B cell (primary cell): ENCODE measurements around the gene STPG4. TPM values are rescaled to one million over a fixed set of nuclear protein-coding genes. Genes with fewer than 3 reads are reported as not detected.
A peak's percentile ranks its signal among the peaks of the same experiment; 100 is the strongest.

Source experiments
- ATAC-seq: fragments of 200-7000 bp; cut with Tn5 transposase; one replicate; pipeline ENCODE4 v1.10.0; 2021; ENCODE audit warnings: low read depth, mild to moderate bottlenecking, moderate number of reproducible peaks, moderate library complexity
- CTCF ChIA-PET: fragments of 350-600 bp; sonication (Branson Sonifier 250); formaldehyde crosslinking; loops from one replicate; lab custom pipeline; 2021; ENCODE audit warnings: antibody characterized with exemption, inconsistent platforms; lab: Charles Lee
- POLR2A ChIA-PET: fragments of 350-600 bp; sonication (Branson Sonifier 250); formaldehyde crosslinking; loops from one replicate; lab custom pipeline; 2021; ENCODE audit warnings: antibody characterized with exemption; lab: Charles Lee
- DNase-seq: peaks from one replicate; pipeline ENCODE4 v3.0.0; 2013
- H2AFZ ChIP-seq: 2 replicates; pipeline ENCODE4 v1.6.1; 2012; ENCODE audit warnings: mild to moderate bottlenecking, low read depth, low read length; ENCODE audit not compliant: insufficient read depth, poor library complexity, severe bottlenecking
- H3K27ac ChIP-seq, 2 donors: 1 replicate in 1 of 2; 2 replicates in 1 of 2; pipeline ENCODE4 v1.5.1; 2012 to 2013; ENCODE audit warnings: low read length in 2 of 2, mild to moderate bottlenecking in 2 of 2, moderate library complexity in 1 of 2
- H3K27me3 ChIP-seq, 4 experiments: fragments of 200-600 bp in 1 of 4; sonication (generic) in 1 of 4; replicated peaks in 1 of 4; 1 replicate in 2 of 4; 2 replicates in 2 of 4; pipeline versions ENCODE4 v1.6.1 to v1.7.0; 2013 to 2016; ENCODE audit warnings: low read length in 3 of 4, mild to moderate bottlenecking in 2 of 4, mixed read lengths in 1 of 4, moderate library complexity in 1 of 4; ENCODE audit not compliant: insufficient read depth in 4 of 4, control insufficient read depth in 3 of 4; ENCODE audit errors: control extremely low read depth in 1 of 4
- H3K36me3 ChIP-seq, 2 experiments: replicated peaks in 1 of 2; 1 replicate in 1 of 2; 2 replicates in 1 of 2; pipeline versions ENCODE4 v1.6.1 to v1.7.1; 2013; ENCODE audit warnings: low read length in 1 of 2; ENCODE audit not compliant: insufficient read depth in 2 of 2, control insufficient read depth in 1 of 2; ENCODE audit errors: control extremely low read depth in 1 of 2, extremely low read depth in 1 of 2
- H3K4me1 ChIP-seq, 2 donors: fragments of 200-600 bp in 1 of 2; sonication (generic) in 1 of 2; 1 replicate in 1 of 2; 2 replicates in 1 of 2; pipeline versions ENCODE4 v1.5.1 to v1.6.1; 2013 to 2017; ENCODE audit warnings: low read length in 2 of 2; ENCODE audit not compliant: control insufficient read depth in 2 of 2, insufficient read depth in 2 of 2
- H3K4me2 ChIP-seq: replicated peaks from 2 replicates; pipeline ENCODE3; 2012; ENCODE audit warnings: mild to moderate bottlenecking, low read depth, low read length; ENCODE audit not compliant: poor library complexity, severe bottlenecking
- H3K4me3 ChIP-seq, 5 experiments: fragments of 200-600 bp in 1 of 5; sonication (generic) in 1 of 5; 1 replicate in 3 of 5; 2 replicates in 2 of 5; pipeline versions ENCODE4 v1.5.1 to v1.7.0; 2011 to 2016; ENCODE audit warnings: low read length in 4 of 5, mild to moderate bottlenecking in 4 of 5, low read depth in 2 of 5, control low read depth in 1 of 5, moderate library complexity in 1 of 5; ENCODE audit not compliant: insufficient read depth in 1 of 5; ENCODE audit errors: control extremely low read depth in 1 of 5, extremely low read depth in 1 of 5
- H3K79me2 ChIP-seq: fragments of 200-600 bp; sonication (generic); one replicate; pipeline ENCODE4 v1.6.0; 2016; ENCODE audit warnings: low read length; ENCODE audit not compliant: control insufficient read depth, insufficient read depth
- H3K9ac ChIP-seq: fragments of 200-600 bp; sonication (generic); 2 replicates; pipeline ENCODE4 v1.6.1; 2017; ENCODE audit warnings: mild to moderate bottlenecking, low read length, moderate library complexity
- H3K9me3 ChIP-seq, 3 donors: one replicate each; pipeline versions ENCODE4 v1.6.1 to v1.7.1; 2013; ENCODE audit warnings: low read length in 2 of 3; ENCODE audit not compliant: control insufficient read depth in 2 of 3, insufficient read depth in 1 of 3; ENCODE audit errors: control extremely low read depth in 1 of 3
- H4K20me1 ChIP-seq: 2 replicates; pipeline ENCODE4 v1.6.0; 2012; ENCODE audit warnings: mild to moderate bottlenecking, low read length; ENCODE audit not compliant: insufficient read depth, control insufficient read depth, poor library complexity, severe bottlenecking
- H3K27ac Mint-ChIP-seq: one replicate; pipeline ENCODE4 v1.8.0; 2021; ENCODE audit warnings: mixed read lengths
- H3K27me3 Mint-ChIP-seq: one replicate; pipeline ENCODE4 v1.8.0; 2021; ENCODE audit warnings: mixed read lengths
- H3K4me1 Mint-ChIP-seq: one replicate; pipeline ENCODE4 v1.8.0; 2021; ENCODE audit warnings: mixed read lengths
- H3K4me3 Mint-ChIP-seq: one replicate; pipeline ENCODE4 v1.8.0; 2021; ENCODE audit warnings: mixed read lengths
- H3K9me3 Mint-ChIP-seq: one replicate; pipeline ENCODE4 v1.8.0; 2022; ENCODE audit warnings: mixed read lengths; ENCODE audit not compliant: insufficient read depth
- EZH2 ChIP-seq: IDR thresholded peaks from 2 replicates; pipeline ENCODE4 v1.6.1; 2012; ENCODE audit warnings: borderline replicate concordance, low read depth, mild to moderate bottlenecking, moderate library complexity, low read length; ENCODE audit not compliant: insufficient read depth, poor library complexity, severe bottlenecking
- WGBS: methylation state at CpG from one replicate; pipeline ENCODE4 v1.1.5; 2013; ENCODE audit warnings: missing lambda C conversion rate; ENCODE audit not compliant: insufficient coverage; 5-methylcytosine and 5-hydroxymethylcytosine counted together
- intact Hi-C: fragments of 100-400 bp; cut with micrococcal nuclease; formaldehyde crosslinking; loops from one replicate; pipeline ENCODE4 v1.10.0; 2022
- polyA plus RNA-seq: library from polyadenylated mRNA; depleted of rRNA; stranded (reverse); fragments of >200 nt; gene quantifications from 2 replicates; pipeline ENCODE4 v1.2.3, GENCODE V29; 2012
- total RNA-seq, 2 donors: library from RNA; stranded (reverse); fragments of 120-200 nt in 1 of 2; gene quantifications; 1 replicate in 1 of 2; 2 replicates in 1 of 2; pipeline versions ENCODE4 v1.2.3 to v1.2.4, GENCODE V29; 2013 to 2022
- TF ChIP-seq, protein P1 (sequence below): fragments of 200-600 bp; IDR thresholded peaks from one replicate; pipeline ENCODE4 v1.8.0; 2022; ENCODE audit warnings: antibody characterized with exemption, mild to moderate bottlenecking

STPG4 gene
- total and polyA plus RNA-seq, 2 donors (not counting 1 experiment from before 2014, with no cell fraction given): 0.31 to 0.79 TPM

- H3K4me1 Mint-ChIP-seq: peaks cover 54% of the 10 kb centered on the region
- no peak overlapping the region for H3K9ac ChIP-seq
- H3K4me2 ChIP-seq: peak overlapping the region; percentile 15
- H3K27ac Mint-ChIP-seq: peak overlapping the region; percentile 59
- peak overlapping the region; percentile 6 to 57 for H3K27ac ChIP-seq
- no peak overlapping the region for H3K4me3 ChIP-seq
- no peaks in the 10 kb centered on the region for H3K27me3 ChIP-seq
- H3K4me3 Mint-ChIP-seq: no peak overlapping the region
- H3K27me3 Mint-ChIP-seq: no peaks in the 10 kb centered on the region
- POLR2A ChIA-PET: interaction anchor here (0.6 kb wide), 1 partner anchor 28 kb away, joined by 4 read pairs; no protein-coding TSS in a partner anchor
- intact Hi-C loops: no loop called here
- no peaks in the 10 kb centered on the region for H3K9me3 Mint-ChIP-seq
- no peak overlapping the region for H2AFZ ChIP-seq
- no peak for DNase-seq
- peaks cover 7% of the 10 kb centered on the region for H4K20me1 ChIP-seq
- peaks cover 15% of the 10 kb centered on the region for H3K79me2 ChIP-seq
- no peak for ATAC-seq
- H3K36me3 ChIP-seq: peaks cover 0 to 70% of the 10 kb centered on the region in 2 experiments
- TF ChIP-seq EZH2: no peak
- TF ChIP-seq, protein P1, sequence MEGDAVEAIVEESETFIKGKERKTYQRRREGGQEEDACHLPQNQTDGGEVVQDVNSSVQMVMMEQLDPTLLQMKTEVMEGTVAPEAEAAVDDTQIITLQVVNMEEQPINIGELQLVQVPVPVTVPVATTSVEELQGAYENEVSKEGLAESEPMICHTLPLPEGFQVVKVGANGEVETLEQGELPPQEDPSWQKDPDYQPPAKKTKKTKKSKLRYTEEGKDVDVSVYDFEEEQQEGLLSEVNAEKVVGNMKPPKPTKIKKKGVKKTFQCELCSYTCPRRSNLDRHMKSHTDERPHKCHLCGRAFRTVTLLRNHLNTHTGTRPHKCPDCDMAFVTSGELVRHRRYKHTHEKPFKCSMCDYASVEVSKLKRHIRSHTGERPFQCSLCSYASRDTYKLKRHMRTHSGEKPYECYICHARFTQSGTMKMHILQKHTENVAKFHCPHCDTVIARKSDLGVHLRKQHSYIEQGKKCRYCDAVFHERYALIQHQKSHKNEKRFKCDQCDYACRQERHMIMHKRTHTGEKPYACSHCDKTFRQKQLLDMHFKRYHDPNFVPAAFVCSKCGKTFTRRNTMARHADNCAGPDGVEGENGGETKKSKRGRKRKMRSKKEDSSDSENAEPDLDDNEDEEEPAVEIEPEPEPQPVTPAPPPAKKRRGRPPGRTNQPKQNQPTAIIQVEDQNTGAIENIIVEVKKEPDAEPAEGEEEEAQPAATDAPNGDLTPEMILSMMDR: no peak
- CTCF ChIA-PET: interaction anchor here (0.7 to 1.9 kb wide), 2 partner anchors 11 to 254 kb away, joined by 4 read pairs; no protein-coding TSS in a partner anchor
- H3K9me3 ChIP-seq: peaks cover 0 to 5% (median 0%) of the 10 kb centered on the region in 3 donors
- 96% methylated on average over 6 of the region's 6 CpGs for WGBS
- H3K4me1 ChIP-seq: peaks cover 52 to 55% of the 10 kb centered on the region in 2 donors
These were observed 86.0 kb downstream of the STPG4 start for GRCh38 chr2:47068981-47069627.
